Hair follicular keratinocyte (primary cell): ENCODE data around the gene DCAF12L1. TPM values are rescaled to one million over a fixed set of nuclear protein-coding genes. Genes with fewer than 3 reads are reported as not detected.

Experiments
- total RNA-seq: library from RNA; depleted of rRNA; stranded (reverse); fragments of >200 nt; gene quantifications from 2 replicates; pipeline ENCODE4 v1.2.3, GENCODE V29; 2015

The DCAF12L1 gene
- total RNA-seq, result not detected in 2 replicates

DNA sequence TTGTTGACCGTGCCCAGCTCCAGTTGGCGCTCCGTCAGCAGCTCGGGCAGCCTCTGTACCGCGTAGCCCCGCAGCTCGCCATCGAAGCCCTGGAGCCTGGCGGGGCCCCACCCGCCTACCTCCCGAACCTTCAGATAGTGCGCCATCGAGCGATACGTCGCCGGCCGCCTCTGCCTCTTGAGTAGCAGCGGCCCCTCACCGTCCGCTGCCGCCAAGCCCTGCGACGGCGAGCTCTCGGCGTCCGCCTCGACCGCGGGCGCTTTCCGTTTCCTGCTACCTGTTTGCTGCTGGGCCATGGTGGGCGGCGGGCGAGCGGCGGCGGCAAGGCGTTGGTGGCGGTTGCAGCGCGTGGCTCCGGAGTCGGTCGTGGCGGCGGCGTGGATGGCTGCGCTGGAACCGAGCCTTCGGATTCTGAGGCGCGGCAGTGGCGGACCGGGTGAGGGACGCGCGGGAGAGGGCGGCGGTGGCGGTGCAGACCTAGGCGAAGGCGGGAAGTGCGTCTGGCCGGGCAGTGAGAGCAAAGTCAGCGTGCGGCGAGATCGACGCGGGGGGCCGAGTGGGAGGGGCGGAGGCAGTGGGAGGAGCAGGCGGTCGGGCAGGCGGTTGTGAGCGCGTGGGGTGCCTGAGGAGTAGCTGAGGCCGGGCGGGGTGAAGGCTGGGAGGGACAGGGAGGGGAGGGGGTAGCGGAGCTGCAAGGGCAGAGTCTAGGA, at the start of gene DCAF12L1:
DCAF12L1 (minus strand) TSS at position 502 of the 710 bp plus-strand sequence; CDS start at position 296, 206 bp downstream.

